Measurements from ENCODE around the gene NSG1.
"Not testable (repeated sequence)": the region's sequence is repeated elsewhere in the genome, so short reads cannot be mapped to it uniquely, and the experiment has no call there.

Gene NSG1

GRCh38 chr4:4416981-4417380, 30.1 kb downstream of the NSG1 start:
- DNase-seq (ENCODE audit: low read depth) = no peak

DNA sequence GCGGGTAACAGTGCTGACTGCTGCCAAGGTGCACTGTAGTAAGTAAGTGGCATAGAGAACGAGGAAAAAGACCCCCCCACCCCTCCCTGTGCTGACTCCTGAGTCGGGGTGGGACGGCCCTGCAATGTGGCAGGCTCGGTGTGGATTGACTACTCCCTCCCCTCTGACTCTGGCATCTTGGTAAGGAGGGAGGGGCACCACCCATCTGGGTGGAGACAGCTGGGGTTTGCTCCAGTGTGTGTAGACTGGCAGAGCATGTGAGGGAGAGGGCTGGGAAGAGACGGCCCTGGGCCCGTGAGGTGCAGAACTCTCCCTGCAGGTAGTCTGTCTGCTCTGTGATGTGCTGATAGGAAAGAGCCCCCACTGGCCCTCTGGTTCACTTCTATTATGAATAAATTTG, 31.0 kb downstream of the NSG1 start:
- no peak for DNase-seq (ENCODE audit: low read depth)

- DNase-seq (ENCODE audit: low read depth) = no peak
Observed at GRCh38 chr4:4418676-4419390, 31.9 kb downstream of the NSG1 start.

DNA sequence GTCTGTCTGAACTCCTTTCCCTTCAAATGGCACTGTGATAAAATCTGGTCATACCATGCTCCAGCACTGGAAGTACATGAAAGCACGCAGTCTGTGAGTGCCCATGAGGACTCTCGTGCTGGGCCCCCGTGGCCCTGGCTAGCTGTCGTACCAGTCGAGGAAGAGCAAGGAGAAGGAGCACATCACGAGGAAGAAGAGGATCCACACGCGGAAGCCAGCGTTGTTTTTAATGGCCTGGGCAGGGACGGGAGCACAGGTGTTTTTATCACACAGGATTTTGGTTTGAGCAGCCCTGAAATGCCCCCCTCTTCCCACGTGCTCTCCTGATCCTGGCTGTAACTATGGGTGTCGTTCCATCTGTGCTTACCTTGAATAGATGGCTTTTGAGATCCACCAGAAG, 33.0 kb downstream of the NSG1 start:
- no peak for DNase-seq (ENCODE audit: low read depth)

DNA sequence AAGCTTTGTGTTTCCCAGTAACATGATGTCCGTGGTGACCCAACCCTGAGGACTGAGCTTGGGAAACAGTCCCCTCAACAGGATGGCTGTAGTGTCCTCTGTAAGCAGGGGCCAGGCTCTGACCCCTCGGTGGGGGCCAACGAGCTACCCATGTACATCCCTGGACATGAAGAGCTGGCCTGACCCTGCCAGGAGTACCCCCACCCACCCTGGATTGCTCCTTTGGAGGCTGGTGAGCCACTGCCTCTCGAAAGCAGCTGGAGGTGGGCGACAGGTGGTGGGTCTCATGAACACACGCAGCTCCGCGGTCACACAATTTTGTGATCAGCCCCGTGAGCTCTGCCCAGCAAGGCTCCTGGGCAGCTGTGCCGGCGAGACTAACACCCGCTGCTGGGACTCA, 33.5 kb downstream of the NSG1 start:
- DNase-seq (ENCODE audit: low read depth) = no peak

GRCh38 chr4:4421356-4421755, 34.5 kb downstream of the NSG1 start:
- no peak for DNase-seq (ENCODE audit: low read depth)

- DNase-seq (ENCODE audit: low read depth) = not testable (repeated sequence)
Observed at GRCh38 chr4:4422117-4422516, 35.2 kb downstream of the NSG1 start.

- DNase-seq (ENCODE audit: low read depth) = no peak
Observed at GRCh38 chr4:4422856-4423499, 36.1 kb downstream of the NSG1 start.

DNA sequence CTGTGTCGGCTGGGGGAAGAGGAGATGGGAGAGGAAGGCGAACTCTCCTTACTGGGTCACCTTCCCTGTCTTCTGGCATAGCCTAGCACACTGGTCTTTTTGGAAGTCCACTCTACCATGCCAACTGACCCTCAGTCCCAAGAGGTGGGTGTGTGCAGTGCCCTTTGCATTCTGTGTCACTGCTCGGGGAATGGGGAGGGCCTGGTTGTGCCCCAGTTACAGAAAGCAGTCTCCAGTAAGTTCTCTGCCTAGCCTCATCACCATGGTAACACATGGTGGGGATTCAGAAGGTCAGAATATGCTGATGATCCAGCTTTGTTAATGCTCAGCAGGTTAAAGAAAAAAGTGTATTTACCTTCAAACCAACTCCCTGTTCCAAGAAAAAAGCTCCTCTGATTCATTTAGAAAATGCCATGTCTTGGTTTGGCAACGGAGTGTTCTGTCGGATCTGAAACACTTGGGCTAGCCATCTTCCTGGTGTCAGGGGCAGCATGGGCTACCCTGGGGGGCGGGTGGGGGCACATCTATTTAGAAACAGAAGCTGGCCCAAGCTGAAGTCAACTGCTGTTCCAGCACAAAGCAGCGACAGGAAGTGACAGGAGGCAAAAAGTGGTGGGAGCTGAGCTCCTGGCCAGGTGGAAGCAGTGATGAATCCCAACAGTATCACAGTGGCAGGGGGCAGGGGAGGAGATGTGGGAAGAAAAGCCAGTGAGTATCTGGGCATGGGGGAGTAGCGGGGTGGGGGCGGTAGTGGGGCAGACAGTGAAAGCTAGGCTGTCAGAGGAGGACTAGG, 37.0 kb downstream of the NSG1 start:
- DNase-seq (ENCODE audit: low read depth) = no peak

DNA sequence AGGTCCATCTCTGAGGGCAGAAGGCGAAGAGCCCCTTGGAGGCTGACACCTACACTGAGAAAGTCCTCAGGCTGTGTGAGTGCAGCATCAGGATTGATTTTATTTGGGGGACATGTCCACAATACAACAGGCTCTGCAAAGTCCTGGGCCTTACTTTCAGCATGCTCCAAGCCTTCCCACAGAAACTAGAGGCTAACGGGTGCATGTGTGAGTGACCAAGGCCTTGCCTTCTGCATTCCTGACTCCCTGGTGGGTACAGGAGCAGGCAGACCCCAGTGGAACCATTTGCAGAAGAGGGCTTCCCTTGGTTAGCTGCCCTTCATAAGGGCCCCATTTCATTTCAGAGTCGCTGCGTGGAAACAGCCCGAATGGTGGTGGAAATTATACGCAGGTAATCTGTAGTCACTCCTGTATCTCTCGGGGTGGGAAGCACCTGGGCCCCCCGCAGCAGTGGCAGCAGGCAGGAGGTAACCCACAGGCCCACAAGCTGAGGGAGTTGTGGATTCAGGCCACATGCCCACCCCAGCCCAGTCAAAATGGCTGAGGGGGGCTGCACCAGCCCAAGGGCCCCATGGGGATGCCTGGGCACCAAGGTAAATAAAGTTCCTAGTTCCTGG, 37.7 kb downstream of the NSG1 start:
- no peak for DNase-seq (ENCODE audit: low read depth)

- DNase-seq (ENCODE audit: low read depth) = no peak
Observed at GRCh38 chr4:4425119-4425690, 38.3 kb downstream of the NSG1 start.

DNA sequence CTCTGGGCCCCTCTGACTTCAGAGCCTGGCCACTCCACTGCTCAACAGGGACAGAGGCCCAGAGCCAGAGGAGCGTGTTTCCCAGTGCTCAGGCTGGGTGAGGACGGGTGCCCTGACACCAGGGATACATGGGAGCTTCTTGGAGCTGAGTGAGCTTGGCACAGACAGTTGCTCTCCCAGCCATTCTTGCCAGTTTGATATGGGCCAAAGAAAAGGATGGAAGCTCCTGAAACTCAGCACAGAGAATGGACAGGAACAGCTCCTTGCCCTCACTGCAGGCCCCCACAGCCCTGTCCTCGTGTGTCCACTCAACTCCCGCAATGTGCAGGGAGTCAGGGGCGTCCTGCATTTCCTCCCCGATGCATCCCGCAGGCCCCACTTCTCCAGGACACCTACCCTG, 38.8 kb downstream of the NSG1 start:
- DNase-seq (ENCODE audit: low read depth) = no peak

DNA sequence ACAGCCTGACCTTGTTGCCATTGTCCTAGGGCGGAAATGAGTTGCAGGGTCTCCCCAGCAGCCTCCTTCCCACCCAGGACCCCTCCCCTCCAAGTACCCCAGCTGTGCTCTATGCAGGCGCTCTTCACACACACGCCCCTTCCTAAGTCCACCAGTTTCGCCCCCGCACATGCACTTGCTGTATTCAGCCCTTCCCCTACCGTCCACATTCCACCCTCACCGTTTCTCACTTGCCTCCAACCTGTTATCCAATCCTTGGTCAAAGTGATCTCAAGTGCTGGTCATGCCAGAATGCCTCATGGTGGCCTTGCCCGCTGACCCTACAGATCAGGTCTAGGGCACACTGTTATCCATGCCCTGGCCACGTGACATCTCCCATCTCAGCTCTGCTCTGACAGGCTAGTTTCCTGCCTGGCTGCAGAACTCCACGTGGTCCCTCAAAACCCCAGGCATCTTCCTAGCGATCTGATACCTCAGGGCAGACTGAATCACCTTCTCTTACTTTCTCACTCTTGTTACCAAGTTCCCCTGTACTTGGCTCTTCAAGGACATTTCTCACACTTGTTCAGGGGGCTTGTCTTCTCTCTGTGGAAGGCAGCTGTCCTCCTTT, 39.7 kb downstream of the NSG1 start:
- DNase-seq (ENCODE audit: low read depth) = no peak

- DNase-seq (ENCODE audit: low read depth) = no peak
Observed at GRCh38 chr4:4427121-4427870, 40.4 kb downstream of the NSG1 start.

GRCh38 chr4:4427886-4428285, 41.0 kb downstream of the NSG1 start:
- no peak for DNase-seq (ENCODE audit: low read depth)

DNA sequence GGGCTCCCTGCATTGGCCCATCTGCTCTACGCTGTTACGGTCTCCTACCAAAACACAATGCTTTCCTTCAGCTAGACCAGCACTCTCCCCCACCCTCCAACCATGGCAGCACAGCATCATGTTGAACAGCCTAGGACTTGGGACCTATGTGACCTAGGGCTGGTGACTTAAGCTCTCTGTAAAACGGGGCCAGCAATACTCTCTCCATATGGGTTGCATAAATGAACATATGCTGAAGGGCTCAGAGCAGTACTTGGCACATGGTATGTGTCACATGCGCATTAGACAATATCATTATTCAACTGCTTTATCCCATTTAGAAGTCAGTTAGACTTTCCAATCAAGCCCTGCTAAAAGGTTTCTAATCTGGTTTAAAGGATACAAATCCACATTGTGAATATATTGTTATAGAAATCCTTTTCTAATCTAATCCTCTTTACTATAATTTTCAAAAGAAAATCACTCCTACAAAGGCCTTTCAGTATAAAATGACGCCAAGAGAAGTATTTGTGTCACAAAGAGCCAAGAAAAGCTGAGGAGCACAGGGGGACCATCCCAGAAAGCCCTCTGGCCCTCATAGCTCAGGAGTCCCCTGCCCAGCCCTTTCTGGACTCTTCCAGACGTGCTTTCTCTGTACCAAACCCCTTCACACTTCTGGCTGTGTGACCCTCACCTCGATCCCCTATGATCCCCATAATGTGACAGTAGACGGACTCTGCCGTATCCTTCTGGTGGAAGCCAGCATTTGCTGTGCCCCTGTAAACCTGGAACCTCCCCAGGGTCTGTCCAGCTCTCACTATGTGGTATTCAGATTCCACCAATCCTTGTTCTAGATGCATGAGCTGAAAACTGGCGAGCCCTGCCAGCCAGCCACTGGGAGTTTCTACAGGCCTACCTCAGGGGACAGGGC, 42.3 kb downstream of the NSG1 start:
- DNase-seq (ENCODE audit: low read depth) = no peak

GRCh38 chr4:4430492-4431195, 43.7 kb downstream of the NSG1 start:
- peak; percentile 24 for DNase-seq (ENCODE audit: low read depth)

- no peak for DNase-seq (ENCODE audit: low read depth)
Observed at GRCh38 chr4:4432341-4433125, 45.6 kb downstream of the NSG1 start.

DNA sequence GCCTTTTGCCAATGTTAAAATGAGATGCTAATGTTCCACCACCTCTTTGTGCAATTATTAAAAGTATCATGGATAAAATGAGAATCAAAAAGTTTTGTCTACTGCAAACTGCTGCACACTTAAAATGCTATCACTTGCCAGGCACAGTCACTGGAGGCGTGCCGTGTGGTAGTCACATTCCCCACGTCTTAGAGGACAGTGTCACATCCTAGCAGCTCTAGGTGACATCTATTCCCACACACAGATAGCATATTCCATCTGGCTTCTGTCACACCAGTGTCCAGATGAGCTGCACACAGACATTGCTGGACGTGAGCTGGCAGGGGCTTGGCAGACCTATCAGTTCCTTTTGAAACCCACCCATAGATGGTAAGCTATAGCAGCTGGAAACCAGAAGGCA, 47.0 kb downstream of the NSG1 start:
- DNase-seq (ENCODE audit: low read depth) = no peak

Data from stimulated activated CD8-positive, alpha-beta memory T cell treated with anti-CD3 and anti-CD28 coated beads, Interleukin-7, amount 100 ng/mL, for 24 hours (primary cell).